ENCODE measurements around the gene ZNF768. TPM values are rescaled to one million over a fixed set of nuclear protein-coding genes. Genes with fewer than 3 reads are reported as not detected.
A peak's percentile ranks its signal among the peaks of the same experiment; 100 is the strongest.

The ZNF768 gene
- total and polyA plus RNA-seq, 2 of the 13 experiments (the other 11 are each of a cell fraction or from before 2014, with no cell fraction given) = 26.7 to 34.4 TPM

GRCh38 chr16:30521873-30522641 is 4.3 kb downstream of the ZNF768 start (continued):
- peak; percentile 64 for TF ChIP-seq ZFP91 (CRISPR knock-in tag; IDR thresholded peaks at IDR 0.05; ENCODE audit: borderline replicate concordance)
- TF ChIP-seq ZKSCAN5 (CRISPR knock-in tag; IDR thresholded peaks at IDR 0.05) = peak; percentile 13; the same call in 1 of the 2 replicates
- TF ChIP-seq ZBED4 (CRISPR knock-in tag; IDR thresholded peaks at IDR 0.05; ENCODE audit: borderline replicate concordance) = no peak
- TF ChIP-seq NFATC3 (CRISPR knock-in tag; IDR thresholded peaks at IDR 0.05) = peak; percentile 33; the same call in 1 of the 2 replicates
- TF ChIP-seq ZNF549 (CRISPR knock-in tag; IDR thresholded peaks at IDR 0.05) = no peak
- TF ChIP-seq DBP (CRISPR knock-in tag; IDR thresholded peaks at IDR 0.05; ENCODE audit: not compliant biosample characterization) = no peak
- 0 out of 2 replicates have a peak, but pooled peaks have one; percentile 62 for TF ChIP-seq BCL3 (CRISPR knock-in tag; IDR thresholded peaks at IDR 0.05)
- peak; percentile 91 for TF ChIP-seq ZHX2 (IDR thresholded peaks at IDR 0.05; ENCODE audit: low read depth)
- no peak for TF ChIP-seq ZHX2 (CRISPR knock-in tag; IDR thresholded peaks at IDR 0.05; ENCODE audit: borderline replicate concordance)
- peak; percentile 72; the same call in 1 of the 2 replicates for TF ChIP-seq ZNF292 (CRISPR knock-in tag; IDR thresholded peaks at IDR 0.05; ENCODE audit: borderline replicate concordance, low read depth)
- TF ChIP-seq TEAD3 (CRISPR knock-in tag; optimal IDR thresholded peaks at IDR 0.05; ENCODE audit: borderline replicate concordance) = peak; percentile 59
- TF ChIP-seq NCOR1 (IDR thresholded peaks at IDR 0.05; ENCODE audit: borderline replicate concordance, low read length) = 0 out of 2 replicates have a peak, but pooled peaks have one; percentile 18

All from HepG2 (cell line).